Endodermal cell (in vitro differentiated cells): ENCODE measurements around the gene PFDN1. TPM values are rescaled to one million over a fixed set of nuclear protein-coding genes. Genes with fewer than 3 reads are reported as not detected.

Source experiments
- DNase-seq: peaks from one replicate; pipeline ENCODE4 v3.0.0-alpha.2; 2017
- H3K27ac ChIP-seq: 2 replicates; pipeline ENCODE4 v1.5.1; 2013; ENCODE audit warnings: mild to moderate bottlenecking, low read depth, low read length, moderate library complexity
- H3K27me3 ChIP-seq: 2 replicates; pipeline ENCODE4 v1.6.1; 2013; ENCODE audit warnings: mild to moderate bottlenecking, low read length, moderate library complexity; ENCODE audit not compliant: insufficient read depth, control insufficient read depth, poor library complexity, severe bottlenecking
- H3K36me3 ChIP-seq: 2 replicates; pipeline ENCODE4 v1.7.0; 2013; ENCODE audit warnings: mild to moderate bottlenecking, low read length, moderate library complexity; ENCODE audit not compliant: control insufficient read depth, insufficient read depth
- H3K4me1 ChIP-seq: one replicate; pipeline ENCODE4 v1.7.0; 2013; ENCODE audit warnings: low read length; ENCODE audit not compliant: control insufficient read depth, insufficient read depth
- H3K4me3 ChIP-seq: 2 replicates; pipeline ENCODE4 v1.5.1; 2013; ENCODE audit warnings: mild to moderate bottlenecking, low read length, moderate library complexity
- H3K9ac ChIP-seq: 2 replicates; pipeline ENCODE4 v1.6.1; 2013; ENCODE audit warnings: mild to moderate bottlenecking, low read length, moderate library complexity; ENCODE audit not compliant: poor library complexity, severe bottlenecking; ENCODE audit errors: extremely low read depth
- H3K9me3 ChIP-seq: 2 replicates; pipeline ENCODE4 v1.6.1; 2013; ENCODE audit warnings: mild to moderate bottlenecking, low read length, moderate library complexity; ENCODE audit not compliant: control insufficient read depth
- H3K27ac Mint-ChIP-seq: 2 replicates; pipeline ENCODE4 v1.8.0; 2020; ENCODE audit warnings: mixed read lengths
- H3K27me3 Mint-ChIP-seq: 2 replicates; pipeline ENCODE4 v1.8.0; 2021; ENCODE audit warnings: mild to moderate bottlenecking, mixed read lengths; ENCODE audit not compliant: insufficient read depth
- H3K36me3 Mint-ChIP-seq: 2 replicates; pipeline ENCODE4 v1.8.0; 2020; ENCODE audit warnings: low read depth, mixed read lengths
- H3K4me1 Mint-ChIP-seq: 2 replicates; pipeline ENCODE4 v1.8.0; 2020; ENCODE audit warnings: mixed read lengths
- H3K4me3 Mint-ChIP-seq: 2 replicates; pipeline ENCODE4 v1.8.0; 2020; ENCODE audit warnings: mild to moderate bottlenecking, moderate library complexity, mixed read lengths
- H3K9me3 Mint-ChIP-seq: 2 replicates; pipeline ENCODE4 v1.8.0; 2020; ENCODE audit warnings: mild to moderate bottlenecking, mixed read lengths
- CTCF ChIP-seq: fragments of 200-600 bp; sonication (generic); conservative IDR thresholded peaks from 2 replicates; pipeline ENCODE4 v1.5.0; 2021; ENCODE audit warnings: antibody characterized with exemption, mild to moderate bottlenecking
- WGBS, 2 experiments: methylation state at CpG; one replicate each; pipeline versions ENCODE4 v1.1.5 to v1.1.7; 2013; ENCODE audit warnings: missing lambda C conversion rate in 2 of 2, mixed read lengths in 1 of 2; ENCODE audit not compliant: insufficient coverage in 1 of 2, insufficient read length in 1 of 2; 5-methylcytosine and 5-hydroxymethylcytosine counted together
- total RNA-seq, 2 donors: library from RNA; stranded (reverse); fragmentation: NEBNext Ultra II Directional in 1 of 2; extraction: Animal tissue kit (Norgen Biotek cat#: 25700) in 1 of 2; gene quantifications; 2 replicates in 1 of 2; 3 replicates in 1 of 2; pipeline ENCODE4 v1.2.1, GENCODE V29; 2021

PFDN1 gene
- total RNA-seq, 2 donors from 2014 or later: 62.9 to 64.4 TPM

GRCh38 chr5:140250386-140250785 lies 52.5 kb downstream of the PFDN1 start:
- peaks cover 22% of the 10 kb centered on the region for H3K36me3 ChIP-seq
- H3K4me3 Mint-ChIP-seq: no peak overlapping the region
- H3K27me3 Mint-ChIP-seq: no peaks in the 10 kb centered on the region
- H3K4me3 ChIP-seq: no peak overlapping the region
- no peak overlapping the region for H3K9ac ChIP-seq
- no peak overlapping the region for H3K27ac Mint-ChIP-seq
- H3K4me1 ChIP-seq: no peaks in the 10 kb centered on the region
- H3K36me3 Mint-ChIP-seq: peaks cover 24% of the 10 kb centered on the region
- TF ChIP-seq CTCF: no peak
- no peaks in the 10 kb centered on the region for H3K9me3 ChIP-seq
- H3K27ac ChIP-seq: no peak overlapping the region
- H3K4me1 Mint-ChIP-seq: peaks cover 16% of the 10 kb centered on the region
- H3K27me3 ChIP-seq: no peaks in the 10 kb centered on the region
- H3K9me3 Mint-ChIP-seq: no peaks in the 10 kb centered on the region
- DNase-seq: no peak
- WGBS, 2 experiments: 80 to 93% methylated on average over 1 to 6 of the region's 6 CpGs

DNA sequence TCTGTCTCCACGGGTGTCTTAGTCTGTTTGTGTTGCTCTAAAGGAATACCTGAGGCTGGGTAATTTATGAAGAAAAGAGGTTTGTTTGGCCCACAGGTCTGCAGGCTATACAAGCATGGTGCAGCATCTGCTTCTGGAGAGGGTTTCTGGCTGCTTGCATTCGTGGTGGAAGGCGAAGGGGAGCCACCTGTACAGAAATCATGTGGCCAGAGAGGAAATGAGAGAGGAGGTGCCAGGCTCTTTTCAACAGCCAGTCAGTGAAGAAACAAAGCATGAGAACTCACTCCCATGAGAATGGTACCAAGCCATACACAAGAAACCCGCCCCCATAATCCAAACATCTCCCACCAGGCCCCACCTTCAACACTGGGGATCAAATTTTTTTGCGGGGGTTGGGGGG lies 53.4 kb downstream of the PFDN1 start:
- H3K27ac Mint-ChIP-seq: no peak overlapping the region
- no peaks in the 10 kb centered on the region for H3K27me3 ChIP-seq
- DNase-seq: no peak
- no peak overlapping the region for H3K27ac ChIP-seq
- H3K4me3 Mint-ChIP-seq: no peak overlapping the region
- H3K4me1 Mint-ChIP-seq: peaks cover 18% of the 10 kb centered on the region
- no peaks in the 10 kb centered on the region for H3K27me3 Mint-ChIP-seq
- H3K36me3 ChIP-seq: peaks cover 30% of the 10 kb centered on the region
- H3K9me3 Mint-ChIP-seq: no peaks in the 10 kb centered on the region
- 96 to 100% methylated on average over 1 to 5 of the region's 5 CpGs for WGBS, 2 experiments
- H3K9me3 ChIP-seq: no peaks in the 10 kb centered on the region
- H3K4me1 ChIP-seq: no peaks in the 10 kb centered on the region
- H3K9ac ChIP-seq: no peak overlapping the region
- H3K36me3 Mint-ChIP-seq: peaks cover 29% of the 10 kb centered on the region
- TF ChIP-seq CTCF: no peak
- no peak overlapping the region for H3K4me3 ChIP-seq

- Histone ChIP-seq H3K27ac (no peak overlapping the region), H3K4me1 (no peaks in the 10 kb centered on the region), H3K36me3 (peaks cover 35% of the 10 kb centered on the region), H3K9me3 (no peaks in the 10 kb centered on the region), H3K9ac (no peak overlapping the region), H3K27me3 (no peaks in the 10 kb centered on the region), H3K4me3 (no peak overlapping the region)
- no peak for DNase-seq
- Mint-ChIP-seq H3K36me3 (peaks cover 32% of the 10 kb centered on the region), H3K27me3 (no peaks in the 10 kb centered on the region), H3K27ac (no peak overlapping the region), H3K9me3 (no peaks in the 10 kb centered on the region), H3K4me1 (peaks cover 16% of the 10 kb centered on the region), H3K4me3 (no peak overlapping the region)
- no peak for TF ChIP-seq CTCF
- WGBS, 2 experiments: 79 to 80% methylated on average over 1 to 3 of the region's 3 CpGs
Measured at GRCh38 chr5:140248414-140248813, 54.5 kb downstream of the PFDN1 start.
